H7 (cell line): ENCODE data around the gene RPL6. TPM values are rescaled to one million over a fixed set of nuclear protein-coding genes. Genes with fewer than 3 reads are reported as not detected.
"Not testable (repeated sequence)": the region's sequence is repeated elsewhere in the genome, so short reads cannot be mapped to it uniquely, and the experiment has no call there.

ENCODE experiments used
- DNase-seq: peaks from one replicate; pipeline ENCODE4 v3.0.0; 2012
- H3K27me3 ChIP-seq: 2 replicates; pipeline ENCODE4 v1.6.0; 2011; ENCODE audit warnings: mild to moderate bottlenecking, low read length; ENCODE audit not compliant: control insufficient read depth, insufficient read depth
- H3K36me3 ChIP-seq: replicated peaks from 2 replicates; pipeline ENCODE4 v1.5.1; 2011; ENCODE audit warnings: low read length; ENCODE audit not compliant: control insufficient read depth, insufficient read depth
- H3K4me3 ChIP-seq: 2 replicates; pipeline ENCODE4 v1.5.1; 2011; ENCODE audit warnings: low read depth, mild to moderate bottlenecking, control low read depth, low read length, moderate library complexity; ENCODE audit not compliant: insufficient read depth
- total RNA-seq: library from RNA; depleted of rRNA; stranded (reverse); fragments of >200 nt; shearing (Covaris generic); gene quantifications from 2 replicates; pipeline ENCODE4 v1.2.3, GENCODE V29; 2014

Gene RPL6
- total RNA-seq, 1 experiment from 2014 or later = 2,057 TPM

GRCh38 chr12:112430929-112431328, 21.5 kb upstream of the RPL6 start:
- no peak overlapping the region for H3K4me3 ChIP-seq
- no peaks in the 10 kb centered on the region for H3K27me3 ChIP-seq
- no peaks in the 10 kb centered on the region for H3K36me3 ChIP-seq
- DNase-seq = no peak

- Histone ChIP-seq H3K36me3 (no peaks in the 10 kb centered on the region), H3K4me3 (no peak overlapping the region), H3K27me3 (no peaks in the 10 kb centered on the region)
- DNase-seq = no peak
Observed at GRCh38 chr12:112427760-112428159, 18.4 kb upstream of the RPL6 start.

DNA sequence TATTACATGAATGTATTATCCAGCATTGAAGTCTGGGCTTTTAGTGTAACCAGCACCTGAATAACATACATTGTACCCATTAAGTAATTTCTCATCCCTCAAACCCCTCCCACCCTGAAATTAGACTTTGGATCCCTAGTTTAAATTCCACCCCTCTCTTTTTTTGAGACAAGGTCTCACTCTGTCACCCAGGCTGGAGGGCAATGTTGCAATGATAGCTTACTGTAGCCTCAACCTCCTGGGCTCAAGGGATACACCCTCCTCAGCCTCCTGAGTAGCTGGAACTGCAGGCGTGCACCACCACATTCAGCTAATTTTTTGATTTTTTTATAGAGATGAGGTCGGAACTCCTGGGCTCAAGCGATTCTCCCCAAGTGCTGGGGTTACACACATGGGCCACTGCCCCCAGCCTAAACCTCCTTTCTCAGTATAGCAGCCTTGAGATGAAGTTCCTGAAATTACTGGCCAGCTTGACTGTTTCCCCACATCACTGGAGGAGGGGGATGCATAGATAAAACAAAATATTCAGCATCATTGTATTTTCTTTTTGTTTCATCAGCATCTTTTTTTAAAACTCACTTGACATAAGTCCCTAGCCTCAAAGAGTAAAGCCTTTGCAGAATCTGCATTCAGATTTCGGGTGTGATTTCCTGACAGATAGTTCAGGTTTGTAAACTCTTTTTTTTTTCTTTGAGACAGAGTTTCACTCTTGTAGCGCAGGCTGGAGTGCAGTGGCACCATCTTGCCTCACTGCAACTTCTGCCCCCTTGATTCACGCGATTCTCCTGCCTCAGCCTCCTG, 16.4 kb upstream of the RPL6 start:
- Histone ChIP-seq H3K27me3 (no peaks in the 10 kb centered on the region), H3K36me3 (no peaks in the 10 kb centered on the region), H3K4me3 (no peak overlapping the region)
- DNase-seq = no peak

- DNase-seq = no peak
- Histone ChIP-seq H3K4me3 (no peak overlapping the region), H3K36me3 (no peaks in the 10 kb centered on the region), H3K27me3 (no peaks in the 10 kb centered on the region)
Observed at GRCh38 chr12:112424126-112424525, 14.7 kb upstream of the RPL6 start.

DNA sequence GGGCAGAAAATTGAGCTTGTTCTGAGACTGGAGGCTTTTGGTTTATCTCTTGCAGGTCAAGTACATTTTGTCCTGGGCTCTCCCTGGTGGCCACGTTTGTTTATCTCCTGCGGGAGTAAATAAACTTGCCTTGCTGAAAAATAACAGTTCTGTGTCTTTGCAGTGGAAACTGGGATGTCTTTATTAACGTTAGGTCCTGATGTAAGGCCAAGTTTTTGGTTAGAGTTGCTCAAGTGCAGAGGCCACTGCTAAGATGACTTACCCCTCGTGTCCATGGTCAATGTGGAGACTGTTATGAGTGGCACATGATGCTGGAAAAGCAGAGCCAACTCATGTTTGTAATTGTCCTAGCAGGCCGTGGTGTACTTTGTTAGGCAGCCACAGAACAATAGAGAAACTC, 13.1 kb upstream of the RPL6 start:
- no peak for DNase-seq

DNA sequence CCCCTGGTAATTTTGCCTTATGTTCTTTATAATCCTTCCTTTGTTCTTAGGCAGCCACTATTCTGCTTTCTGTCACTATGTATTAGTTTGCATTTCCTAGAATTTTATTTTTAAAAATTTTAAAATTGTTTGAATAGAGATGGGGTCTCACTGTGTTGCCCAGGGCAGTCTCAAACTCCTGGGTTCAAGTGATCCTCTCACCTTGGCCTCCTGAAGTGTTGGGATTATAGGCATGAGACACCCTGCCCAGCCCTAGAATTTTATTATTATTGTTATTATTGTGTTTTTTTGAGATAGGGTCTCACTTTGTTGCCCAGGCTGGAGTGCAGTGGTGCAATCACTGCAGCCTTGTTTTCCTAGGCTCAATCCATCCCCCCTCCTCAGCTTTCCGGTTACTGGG, 12.0 kb upstream of the RPL6 start:
- DNase-seq = no peak
- Histone ChIP-seq H3K4me3 (no peak overlapping the region), H3K36me3 (no peaks in the 10 kb centered on the region), H3K27me3 (no peaks in the 10 kb centered on the region)

More for the DNA sequence above, 13.1 kb upstream of the RPL6 start:
- Histone ChIP-seq H3K4me3 (no peak overlapping the region), H3K27me3 (no peaks in the 10 kb centered on the region), H3K36me3 (no peaks in the 10 kb centered on the region)

GRCh38 chr12:112420740-112421139, 11.3 kb upstream of the RPL6 start:
- Histone ChIP-seq H3K36me3 (no peaks in the 10 kb centered on the region), H3K27me3 (no peaks in the 10 kb centered on the region), H3K4me3 (no peak overlapping the region)
- no peak for DNase-seq

DNA sequence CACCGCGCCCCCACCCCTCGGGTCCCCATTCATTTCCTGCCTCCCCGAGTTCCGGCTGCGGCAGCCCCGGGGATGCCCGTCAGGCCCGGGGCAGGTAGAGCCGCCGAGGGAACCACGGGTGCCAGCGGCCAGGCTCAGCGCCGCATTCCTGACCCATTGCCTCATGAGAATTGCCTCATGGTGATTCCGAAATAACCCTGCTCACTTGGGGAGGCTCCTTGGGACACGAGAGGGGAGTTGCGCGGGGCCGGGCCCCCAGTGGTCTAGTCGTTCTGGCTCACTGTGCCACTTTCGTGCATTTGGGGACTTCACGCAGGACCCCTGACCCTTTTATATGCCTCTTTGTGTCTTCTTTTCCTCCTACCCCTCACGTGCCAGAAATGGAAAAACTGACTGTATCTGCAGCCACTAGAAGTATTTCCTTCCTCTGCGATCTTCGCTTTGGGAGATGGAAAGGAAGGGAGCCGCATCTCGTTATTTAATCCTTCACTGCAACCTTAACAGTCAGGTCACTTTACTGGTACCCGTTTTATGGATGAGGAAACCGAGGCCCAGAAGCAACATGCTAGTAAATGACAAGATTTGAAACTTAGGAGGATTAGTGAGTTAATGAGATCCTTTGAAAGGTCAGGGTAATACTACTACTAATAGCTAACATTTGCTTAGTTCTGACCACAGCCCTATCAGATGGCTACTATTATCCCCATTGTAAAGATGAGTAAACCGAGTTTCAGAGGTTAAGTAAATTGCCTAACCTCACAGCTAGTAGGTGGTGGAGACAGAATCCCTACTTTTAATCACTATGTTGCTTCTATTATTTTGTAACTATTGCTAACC, 10.1 kb upstream of the RPL6 start:
- Histone ChIP-seq H3K36me3 (no peaks in the 10 kb centered on the region), H3K4me3 (peak overlapping the region; percentile 95), H3K27me3 (no peaks in the 10 kb centered on the region)
- DNase-seq = no peak

DNA sequence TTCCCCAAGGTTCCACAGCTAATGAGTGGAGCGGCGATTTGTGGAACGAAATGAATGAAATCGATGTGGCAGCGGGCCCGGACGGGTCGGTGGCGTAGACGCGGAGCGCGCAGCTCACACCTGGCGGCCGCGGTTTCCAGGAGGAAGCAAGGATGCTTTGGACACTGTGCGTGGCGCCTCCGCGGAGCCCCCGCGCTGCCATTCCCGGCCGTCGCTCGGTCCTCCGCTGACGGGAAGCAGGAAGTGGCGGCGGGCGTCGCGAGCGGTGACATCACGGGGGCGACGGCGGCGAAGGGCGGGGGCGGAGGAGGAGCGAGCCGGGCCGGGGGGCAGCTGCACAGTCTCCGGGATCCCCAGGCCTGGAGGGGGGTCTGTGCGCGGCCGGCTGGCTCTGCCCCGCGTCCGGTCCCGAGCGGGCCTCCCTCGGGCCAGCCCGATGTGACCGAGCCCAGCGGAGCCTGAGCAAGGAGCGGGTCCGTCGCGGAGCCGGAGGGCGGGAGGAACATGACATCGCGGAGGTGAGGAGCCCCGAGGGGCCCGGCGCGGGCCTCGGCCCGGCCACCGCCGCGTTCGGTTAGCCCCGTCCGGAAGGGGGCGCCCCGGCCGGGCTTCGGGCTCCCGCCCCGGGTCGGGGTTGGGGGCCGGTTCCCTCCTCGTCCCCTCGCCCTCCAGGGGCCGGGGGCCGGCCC, 9.3 kb upstream of the RPL6 start, which contains the start of gene PTPN11:
TSS of gene PTPN11 (plus strand) at position 340 of the 689 bp plus-strand sequence. CDS start at position 505, 165 bp downstream.
- no peaks in the 10 kb centered on the region for H3K27me3 ChIP-seq
- DNase-seq = peak; percentile 96
- peak within 1 kb of the TSS; percentile 95 for H3K4me3 ChIP-seq
- H3K36me3 ChIP-seq = no peaks in the 10 kb centered on the region

GRCh38 chr12:112418273-112418607, 8.8 kb upstream of the RPL6 start:
- DNase-seq = no peak
- H3K36me3 ChIP-seq = no peaks in the 10 kb centered on the region

DNA sequence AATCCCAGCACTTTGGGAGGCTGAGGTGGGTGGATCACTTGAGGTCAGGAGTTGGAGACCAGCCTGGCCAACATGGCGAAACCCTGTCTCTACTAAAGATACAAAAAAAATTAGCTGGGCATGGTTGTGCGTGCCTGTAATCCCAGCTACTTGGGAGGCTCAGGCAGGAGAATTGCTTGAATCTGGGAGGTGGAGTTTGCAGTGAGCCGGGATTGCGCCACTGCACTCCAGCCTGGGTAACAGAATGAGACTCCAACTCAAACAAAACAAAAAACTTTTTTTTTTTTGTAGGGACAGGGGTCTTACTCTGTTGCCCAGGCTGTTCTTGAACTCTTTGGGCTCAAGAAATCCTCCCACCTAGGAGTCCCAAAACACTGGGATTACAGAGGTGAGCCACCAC, 6.1 kb upstream of the RPL6 start:
- not testable (repeated sequence) for DNase-seq, H3K4me3 ChIP-seq, H3K27me3 ChIP-seq

More at GRCh38 chr12:112418273-112418607, 8.8 kb upstream of the RPL6 start:
- Histone ChIP-seq H3K4me3 (peak overlapping the region; percentile 95), H3K27me3 (no peaks in the 10 kb centered on the region)

DNA sequence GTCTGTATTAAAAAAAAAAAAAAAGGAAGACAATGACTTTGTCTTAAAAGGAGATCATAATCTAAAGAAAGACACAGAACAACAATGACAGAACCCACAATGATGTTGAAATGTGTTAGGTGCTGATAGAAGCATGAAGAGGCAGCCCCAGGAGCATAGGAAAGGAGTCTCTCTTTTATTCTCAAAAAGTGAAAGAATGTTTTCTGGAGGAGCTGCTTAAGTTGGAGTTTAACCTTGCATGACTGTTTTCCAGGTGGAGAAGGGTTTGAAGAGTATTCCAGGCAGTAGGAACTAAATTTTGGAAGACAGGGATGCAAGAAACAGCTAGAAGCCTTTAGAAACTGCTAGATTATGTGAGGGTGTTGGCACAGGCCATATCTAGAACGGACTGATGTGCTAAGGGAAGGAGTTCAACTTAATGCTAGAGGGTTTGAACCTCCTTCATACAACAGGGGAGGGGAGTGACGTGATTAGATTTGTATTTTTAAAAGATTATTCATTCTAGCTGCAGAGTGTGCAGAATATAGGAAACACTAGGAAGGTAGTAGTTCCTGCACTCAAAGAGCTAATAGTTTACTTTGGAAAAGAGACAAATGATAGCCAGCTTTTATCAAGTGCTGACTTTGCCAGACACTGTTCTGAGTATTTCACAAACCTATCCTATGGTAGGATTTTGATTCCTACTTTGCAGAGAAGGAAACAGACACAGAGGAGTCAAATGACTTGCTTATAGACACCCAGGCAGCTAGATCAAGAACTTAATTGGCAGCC, 4.6 kb upstream of the RPL6 start:
- Histone ChIP-seq H3K36me3 (no peaks in the 10 kb centered on the region), H3K4me3 (no peak overlapping the region), H3K27me3 (no peaks in the 10 kb centered on the region)
- no peak for DNase-seq

More for the DNA sequence above, 6.1 kb upstream of the RPL6 start:
- not testable (repeated sequence) for H3K36me3 ChIP-seq

GRCh38 chr12:112409906-112410244, 470 bp upstream of the RPL6 start:
- H3K36me3 ChIP-seq = peaks cover 29% of the 10 kb centered on the region
- no peak for DNase-seq
- no peaks in the 10 kb centered on the region for H3K27me3 ChIP-seq
- no peak overlapping the region for H3K4me3 ChIP-seq

GRCh38 chr12:112408621-112409020, 784 bp downstream of the RPL6 start:
- no peak for DNase-seq
- Histone ChIP-seq H3K4me3 (peak overlapping the region; percentile 98), H3K27me3 (no peaks in the 10 kb centered on the region), H3K36me3 (peaks cover 34% of the 10 kb centered on the region)
